HG03378 (cell line): Measurements from ENCODE around the gene SCP2.

Experiments
- ATAC-seq: cut with Tn5 transposase; IDR thresholded peaks from one replicate; pipeline ENCODE4 v1.9.1; 2021; ENCODE audit warnings: mild to moderate bottlenecking, moderate library complexity; ENCODE audit not compliant: unreplicated experiment

Gene SCP2

GRCh38 chr1:53079251-53079650 lies 152.2 kb downstream of the SCP2 start:
- ATAC-seq, result no peak

- ATAC-seq, result no peak
These were observed 153.0 kb downstream of the SCP2 start for GRCh38 chr1:53080041-53080440.

- ATAC-seq, result no peak
These were observed 153.7 kb downstream of the SCP2 start for GRCh38 chr1:53080769-53081168.

- no peak for ATAC-seq
These were observed 154.4 kb downstream of the SCP2 start for GRCh38 chr1:53081384-53082066.

- ATAC-seq, result no peak
These were observed 155.9 kb downstream of the SCP2 start for GRCh38 chr1:53082826-53083455.

GRCh38 chr1:53083636-53084588 lies 156.8 kb downstream of the SCP2 start:
- ATAC-seq, result no peak

- ATAC-seq, result no peak
These were observed 157.5 kb downstream of the SCP2 start for GRCh38 chr1:53084589-53084971.

GRCh38 chr1:53085405-53085804 lies 158.3 kb downstream of the SCP2 start:
- ATAC-seq, result no peak

- ATAC-seq, result no peak
These were observed 159.5 kb downstream of the SCP2 start for GRCh38 chr1:53086491-53087070.

- ATAC-seq, result no peak
These were observed 160.5 kb downstream of the SCP2 start for GRCh38 chr1:53087332-53088285.

GRCh38 chr1:53088616-53089300 lies 161.7 kb downstream of the SCP2 start:
- ATAC-seq, result no peak

GRCh38 chr1:53089478-53090226 lies 162.6 kb downstream of the SCP2 start:
- no peak for ATAC-seq

GRCh38 chr1:53090227-53091147 lies 163.4 kb downstream of the SCP2 start:
- ATAC-seq, result no peak

- ATAC-seq, result no peak
These were observed 165.0 kb downstream of the SCP2 start for GRCh38 chr1:53091841-53092645.

GRCh38 chr1:53092659-53093450 lies 165.8 kb downstream of the SCP2 start:
- ATAC-seq, result no peak

- no peak for ATAC-seq
These were observed 166.3 kb downstream of the SCP2 start for GRCh38 chr1:53093451-53093754.
